ENCODE measurements around the gene TMEM163.

- no peak for TF ChIP-seq CTCF (IDR thresholded peaks at IDR 0.05; ENCODE audit: low read depth, low read length, poor library complexity, severe bottlenecking)
- TF ChIP-seq EZH2phosphoT487 (IDR thresholded peaks at IDR 0.05; ENCODE audit: borderline replicate concordance, low read length) = no peak
Observed at GRCh38 chr2:134716721-134717243, 2.0 kb downstream of the TMEM163 start.

Data from DOHH2 (cell line).